GM06990 (cell line): ENCODE results near the gene MAGEB6.

Source experiments
- DNase-seq: peaks from one replicate; pipeline ENCODE4 v3.0.0-alpha.2; 2011; ENCODE audit not compliant: insufficient read length; ENCODE audit errors: extremely low read depth
- H3K27me3 ChIP-seq: replicated peaks from 2 replicates; pipeline ENCODE4 v1.6.0; 2011; ENCODE audit warnings: low read length; ENCODE audit not compliant: control insufficient read depth, insufficient read depth
- H3K36me3 ChIP-seq: 2 replicates; pipeline ENCODE4 v1.5.1; 2011; ENCODE audit warnings: low read length; ENCODE audit not compliant: control insufficient read depth, insufficient read depth
- H3K4me3 ChIP-seq: replicated peaks from 2 replicates; pipeline ENCODE4 v1.5.1; 2011; ENCODE audit warnings: low read depth, mild to moderate bottlenecking, control low read depth, low read length
- TF ChIP-seq, protein P1 (sequence below): IDR thresholded peaks from 2 replicates; pipeline ENCODE4 v1.5.1; 2011; ENCODE audit warnings: low read length, control low read depth, mild to moderate bottlenecking, inconsistent platforms; ENCODE audit not compliant: insufficient read depth, poor library complexity, severe bottlenecking

The MAGEB6 gene

DNA sequence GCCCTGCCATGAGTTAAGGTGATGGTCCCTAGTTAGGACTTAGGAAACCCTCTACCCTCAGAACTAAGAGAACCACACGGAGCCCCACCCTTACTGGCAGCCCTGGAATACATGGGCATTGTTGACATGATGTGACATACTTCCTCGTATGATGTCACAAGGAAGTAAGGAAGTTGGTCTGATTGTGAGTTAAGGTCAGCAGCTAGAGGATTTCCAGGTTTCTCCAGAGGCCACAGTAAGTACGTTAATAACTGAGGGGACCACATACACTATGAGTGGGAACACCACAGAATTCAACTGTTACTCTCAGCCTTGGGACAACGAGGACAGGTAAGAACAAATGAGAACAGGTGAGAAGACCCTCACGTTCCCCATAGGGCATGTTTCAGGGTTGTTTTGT is 23.6 kb downstream of the MAGEB6 start, which contains the start of gene MAGEB5:
TSS of gene MAGEB5 (plus strand) at position 301 of the 400 bp plus-strand sequence. CDS start 1,133 bp downstream, outside the sequence.
- no peaks in the 10 kb centered on the region for H3K27me3 ChIP-seq
- TF ChIP-seq, protein P1, sequence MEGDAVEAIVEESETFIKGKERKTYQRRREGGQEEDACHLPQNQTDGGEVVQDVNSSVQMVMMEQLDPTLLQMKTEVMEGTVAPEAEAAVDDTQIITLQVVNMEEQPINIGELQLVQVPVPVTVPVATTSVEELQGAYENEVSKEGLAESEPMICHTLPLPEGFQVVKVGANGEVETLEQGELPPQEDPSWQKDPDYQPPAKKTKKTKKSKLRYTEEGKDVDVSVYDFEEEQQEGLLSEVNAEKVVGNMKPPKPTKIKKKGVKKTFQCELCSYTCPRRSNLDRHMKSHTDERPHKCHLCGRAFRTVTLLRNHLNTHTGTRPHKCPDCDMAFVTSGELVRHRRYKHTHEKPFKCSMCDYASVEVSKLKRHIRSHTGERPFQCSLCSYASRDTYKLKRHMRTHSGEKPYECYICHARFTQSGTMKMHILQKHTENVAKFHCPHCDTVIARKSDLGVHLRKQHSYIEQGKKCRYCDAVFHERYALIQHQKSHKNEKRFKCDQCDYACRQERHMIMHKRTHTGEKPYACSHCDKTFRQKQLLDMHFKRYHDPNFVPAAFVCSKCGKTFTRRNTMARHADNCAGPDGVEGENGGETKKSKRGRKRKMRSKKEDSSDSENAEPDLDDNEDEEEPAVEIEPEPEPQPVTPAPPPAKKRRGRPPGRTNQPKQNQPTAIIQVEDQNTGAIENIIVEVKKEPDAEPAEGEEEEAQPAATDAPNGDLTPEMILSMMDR = no peak
- no peak within 1 kb of the TSS for H3K4me3 ChIP-seq
- no peak for DNase-seq
- H3K36me3 ChIP-seq = no peaks in the 10 kb centered on the region

DNA sequence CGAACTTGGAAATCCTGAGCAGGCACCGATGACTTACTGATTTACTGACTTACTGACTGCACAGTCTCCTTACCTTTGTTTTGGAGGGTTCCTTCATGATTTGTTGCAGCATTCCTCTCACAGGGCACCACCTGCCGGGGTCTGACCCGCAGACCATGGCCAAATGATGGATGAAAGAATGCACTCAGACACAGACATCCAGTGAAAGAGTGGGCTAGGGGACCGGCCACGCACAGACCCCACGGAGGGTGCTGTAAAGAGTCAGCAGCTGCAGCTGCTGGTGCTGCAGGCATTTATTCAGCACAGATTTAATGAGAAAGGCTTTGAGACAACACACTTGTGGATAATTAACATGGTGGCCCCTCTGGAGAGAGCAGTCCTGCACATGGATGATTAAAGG is 27.1 kb downstream of the MAGEB6 start:
- Histone ChIP-seq H3K36me3 (no peaks in the 10 kb centered on the region), H3K4me3 (no peak overlapping the region), H3K27me3 (no peaks in the 10 kb centered on the region)
- TF ChIP-seq, protein P1 = no peak
- DNase-seq = no peak

DNA sequence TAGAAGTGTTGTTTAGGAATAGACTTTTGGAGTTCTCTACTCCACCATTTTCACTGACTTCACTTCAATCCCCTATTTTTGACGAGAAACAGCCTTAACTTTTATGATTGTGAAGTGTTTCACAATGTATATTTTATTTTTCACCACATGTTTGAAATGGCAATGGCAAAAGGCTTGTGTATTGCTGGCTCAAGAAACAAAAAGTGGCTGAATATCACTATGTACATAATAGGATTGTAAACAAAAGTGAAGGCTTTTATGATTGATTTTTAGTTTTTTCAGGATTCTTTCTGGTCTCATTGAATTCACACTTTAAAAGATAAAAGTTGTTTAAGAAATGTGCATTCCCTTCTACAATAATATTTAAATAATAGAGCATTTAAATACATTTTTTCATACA is 41.9 kb downstream of the MAGEB6 start:
- no peaks in the 10 kb centered on the region for H3K36me3 ChIP-seq
- DNase-seq = no peak
- H3K27me3 ChIP-seq = no peaks in the 10 kb centered on the region
- H3K4me3 ChIP-seq = no peak overlapping the region
- TF ChIP-seq, protein P1 = no peak
